Stimulated activated CD4-positive, alpha-beta T cell treated with anti-CD3 and anti-CD28 coated beads, Interleukin-12 subunit alpha, Interleukin-12 subunit beta, amount 100 ng/mL, for 48 hours (primary cell): Measurements from ENCODE around the gene SNCB.

ENCODE experiments used
- DNase-seq, 3 donors: peaks; one replicate each; pipeline ENCODE4 v3.0.0-alpha.2; 2020; ENCODE audit warnings: low read depth in 2 of 3, low spot score in 1 of 3

SNCB gene

DNA sequence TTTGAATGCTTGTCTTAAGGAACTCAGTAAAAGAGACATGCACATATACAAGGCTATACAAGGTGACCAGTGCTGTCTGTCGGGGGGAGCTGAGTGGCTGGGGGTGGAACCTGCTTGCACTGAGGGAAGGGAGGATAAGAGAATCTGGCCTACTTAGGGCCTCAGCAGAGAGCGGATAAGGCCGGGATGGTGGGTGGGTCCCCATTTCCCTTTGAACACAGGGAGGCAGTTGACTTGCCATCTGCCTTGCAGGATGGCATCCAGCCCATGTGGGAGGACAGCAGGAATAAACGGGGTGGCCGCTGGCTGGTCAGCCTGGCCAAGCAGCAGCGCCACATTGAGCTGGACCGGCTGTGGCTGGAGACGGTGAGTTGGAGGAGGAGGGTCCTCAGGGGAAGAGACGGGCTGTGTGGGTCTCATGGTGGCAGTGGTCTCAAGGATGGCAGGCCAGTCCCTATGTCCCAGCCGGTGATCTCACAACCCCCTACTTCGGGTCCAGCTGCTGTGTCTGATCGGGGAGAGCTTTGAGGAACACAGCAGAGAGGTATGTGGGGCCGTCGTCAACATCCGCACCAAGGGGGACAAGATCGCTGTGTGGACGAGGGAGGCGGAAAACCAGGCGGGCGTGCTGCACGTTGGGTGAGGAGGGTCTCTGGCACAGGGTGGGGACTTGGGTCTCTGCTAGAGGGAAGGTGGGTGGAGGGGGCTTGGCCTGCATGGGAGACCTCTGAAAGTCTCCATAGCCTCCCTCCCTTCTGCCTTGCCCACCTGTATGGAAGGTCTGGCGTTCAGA is 14.7 kb upstream of the SNCB start:
- DNase-seq, result no peak

DNA sequence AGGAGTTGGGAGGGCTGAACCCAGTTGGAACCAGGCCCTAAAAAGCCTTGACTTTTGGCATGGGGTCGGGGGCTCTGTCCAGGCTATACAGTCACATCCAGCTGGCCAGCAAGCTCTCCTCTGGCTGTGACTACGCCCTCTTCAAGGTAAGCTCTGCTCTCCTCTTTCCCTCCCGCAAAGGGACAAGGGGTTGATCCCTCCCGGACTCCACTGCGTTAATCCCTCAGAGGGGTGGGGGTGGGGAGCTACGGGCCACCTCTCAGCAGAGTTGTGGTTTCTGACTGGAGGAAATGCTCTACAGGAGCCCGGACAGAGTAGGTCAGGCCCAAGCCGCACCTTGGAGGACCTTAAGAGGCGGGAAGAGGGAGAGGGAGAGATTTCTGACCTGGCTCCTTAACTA is 14.0 kb upstream of the SNCB start:
- no peak for DNase-seq

DNA sequence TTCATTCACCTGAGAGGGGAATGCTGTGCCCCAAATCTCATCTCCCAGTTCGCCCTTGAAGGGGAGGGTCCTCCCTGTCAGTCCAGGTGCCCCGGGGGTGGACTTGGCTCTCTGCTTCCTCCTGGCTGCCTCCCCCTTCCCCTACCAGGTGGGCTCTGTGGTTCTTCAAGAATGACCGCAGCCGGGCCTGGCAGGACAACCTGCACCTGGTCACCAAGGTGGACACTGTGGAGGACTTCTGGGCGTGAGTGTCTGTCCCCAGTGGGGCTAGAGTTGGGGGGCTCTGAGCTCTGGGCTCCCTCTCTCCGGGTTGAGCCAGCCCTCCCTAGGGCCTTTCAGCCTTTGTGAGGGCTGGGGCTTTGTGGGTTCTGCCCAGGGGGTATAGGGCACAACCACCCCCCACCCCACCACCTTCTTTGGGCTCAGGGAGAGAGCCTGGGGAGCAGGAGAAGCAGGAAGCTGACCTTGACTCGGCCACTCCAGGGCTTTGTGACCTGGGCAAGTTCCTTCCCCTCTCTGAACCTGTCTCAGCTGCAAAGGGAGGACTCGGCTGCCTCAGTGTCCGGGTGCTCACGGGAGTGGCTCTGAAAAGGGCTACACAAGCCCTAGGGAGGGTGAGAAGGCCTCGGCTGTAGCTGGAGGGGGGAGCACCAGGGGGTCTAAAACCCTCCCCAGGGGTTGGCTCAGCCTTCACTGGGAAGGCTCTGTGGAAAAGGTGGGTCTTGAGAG is 13.3 kb upstream of the SNCB start:
- no peak for DNase-seq

DNA sequence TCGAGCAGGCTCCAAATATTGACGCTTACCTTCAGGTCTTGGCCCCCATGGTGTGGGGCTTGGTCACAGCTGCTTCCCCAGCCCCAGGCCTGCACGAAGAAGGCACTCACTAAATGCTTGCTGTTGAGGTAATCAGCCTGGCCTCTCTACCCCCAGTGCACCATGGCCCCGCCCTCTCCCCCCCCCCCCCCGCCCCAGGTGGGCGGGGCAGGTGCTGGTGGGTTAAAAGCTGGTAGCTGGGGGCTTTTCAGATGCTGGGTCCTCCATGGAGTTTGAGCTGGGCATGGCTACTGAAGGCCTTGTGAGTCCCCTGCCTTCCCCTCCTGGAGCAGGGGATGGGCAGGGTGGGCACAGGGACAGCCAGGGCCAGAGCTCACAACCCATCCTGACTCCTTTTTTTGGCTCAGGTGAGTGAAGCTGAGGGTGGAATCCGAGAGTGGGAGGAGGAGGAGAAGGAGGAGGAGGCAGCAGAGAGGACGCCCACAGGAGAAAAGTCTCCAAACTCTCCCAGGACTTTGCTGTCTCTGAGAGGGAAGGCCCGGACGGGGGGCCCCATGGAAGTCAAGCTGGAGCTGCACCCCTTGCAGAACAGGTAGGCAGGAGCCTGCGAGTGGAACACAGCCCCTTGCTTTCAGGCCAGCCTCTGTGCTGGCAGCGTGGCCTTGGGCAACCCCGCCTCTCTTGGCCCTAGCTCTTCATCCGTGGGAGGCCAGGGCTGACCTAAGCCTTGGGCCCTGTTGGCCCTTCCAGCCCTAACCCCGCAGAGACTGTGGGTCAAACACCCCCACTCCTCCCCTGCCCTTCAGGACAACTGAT is 12.5 kb upstream of the SNCB start:
- DNase-seq, result no peak

DNA sequence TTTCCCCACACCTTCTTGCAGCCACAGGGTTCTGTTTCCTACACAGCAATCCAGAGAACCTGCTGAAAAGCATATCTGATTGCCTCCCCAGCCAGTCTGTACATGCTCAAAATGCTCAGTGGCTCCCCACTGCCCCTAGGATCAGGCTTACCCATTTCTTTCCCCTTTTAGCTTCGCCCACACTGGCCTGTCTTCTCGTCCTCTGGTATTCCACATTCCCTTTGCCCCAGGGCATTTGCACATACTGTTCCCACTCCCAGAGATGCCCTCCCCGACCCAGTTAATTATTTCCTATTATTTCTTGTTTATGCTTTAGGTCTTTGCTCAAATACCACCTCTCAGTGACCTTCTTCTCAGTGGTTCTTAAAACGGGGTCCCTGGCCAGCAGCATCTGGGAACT is 10.3 kb upstream of the SNCB start:
- DNase-seq, result no peak

DNA sequence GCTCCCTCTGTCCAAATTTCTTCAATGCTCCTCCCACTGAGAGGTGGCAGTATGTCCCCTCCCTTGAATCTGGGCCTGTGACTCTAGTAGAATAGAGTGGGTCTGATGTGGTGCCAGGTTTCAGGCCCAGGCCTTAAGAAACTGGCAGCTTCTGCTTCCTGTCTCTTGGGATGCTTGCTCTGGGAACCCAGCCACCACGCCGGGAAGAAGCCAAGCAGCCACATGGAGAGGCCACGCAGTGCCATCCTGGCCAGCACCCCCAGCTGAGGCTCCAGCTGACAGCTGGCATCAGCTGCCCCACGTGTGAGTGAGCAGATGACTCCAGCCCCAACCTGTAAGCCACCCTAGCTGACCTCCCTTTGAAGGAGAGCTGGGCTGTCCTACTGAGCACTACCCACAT is 9.6 kb upstream of the SNCB start:
- no peak for DNase-seq

DNA sequence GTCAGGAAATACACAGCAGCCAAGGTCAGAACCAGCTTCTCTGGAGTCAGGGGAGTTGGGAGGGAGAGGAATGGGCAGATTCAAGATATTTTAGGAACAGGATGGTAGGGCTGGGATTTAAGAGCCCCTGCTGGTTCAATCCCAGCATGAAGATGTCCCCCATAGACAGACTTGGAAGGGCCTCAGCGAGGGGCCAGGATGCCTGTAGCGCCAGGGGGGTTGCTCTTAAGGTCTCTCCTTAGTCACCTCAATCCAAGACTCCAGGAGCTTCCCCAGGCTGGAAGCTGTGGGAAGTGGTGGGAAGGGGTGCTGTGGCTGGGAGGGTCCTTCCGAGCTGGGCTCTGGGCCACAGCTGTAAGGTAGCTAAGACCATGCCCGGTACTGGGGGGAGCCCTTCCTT is 8.9 kb upstream of the SNCB start:
- DNase-seq, result no peak

DNA sequence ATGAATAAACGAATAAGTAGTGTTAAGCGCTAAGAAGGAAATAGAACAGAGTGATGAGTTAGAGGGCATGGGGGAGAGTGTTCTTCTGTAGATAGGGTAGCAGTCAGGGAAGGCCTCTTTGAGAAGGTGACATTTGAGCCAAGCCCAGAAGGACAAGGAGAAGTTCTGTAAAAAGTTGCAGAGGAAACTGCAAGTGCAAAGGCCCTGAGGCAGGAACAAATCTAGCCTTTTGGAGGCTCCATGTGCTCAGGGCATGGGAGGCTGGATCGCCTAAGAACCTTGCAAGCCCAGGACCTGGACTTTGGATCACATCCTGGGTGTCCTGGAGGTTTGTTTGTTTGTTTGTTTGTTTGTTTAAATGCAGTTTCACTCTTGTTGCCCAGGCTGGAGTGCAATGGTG is 8.1 kb upstream of the SNCB start:
- no peak for DNase-seq

DNA sequence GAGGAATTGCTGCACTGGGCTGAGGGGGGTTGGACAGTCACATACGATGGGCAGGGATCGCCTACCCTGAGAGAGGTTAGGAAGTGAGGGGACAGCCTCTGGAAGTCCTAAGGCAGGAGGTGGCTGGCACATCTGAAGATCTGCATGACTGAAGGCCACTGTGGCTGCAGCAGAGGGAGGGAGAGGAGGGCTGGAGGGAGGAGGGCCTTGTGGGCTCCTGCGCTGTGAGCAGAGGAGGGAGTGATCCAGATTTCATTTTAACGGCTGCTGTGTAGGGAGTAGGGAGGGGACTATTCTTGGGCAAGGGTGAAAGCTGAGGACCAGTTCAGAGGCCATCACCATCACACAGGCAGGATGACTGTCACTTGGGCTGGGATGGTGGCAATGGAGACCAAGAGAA is 7.2 kb upstream of the SNCB start:
- no peak for DNase-seq

DNA sequence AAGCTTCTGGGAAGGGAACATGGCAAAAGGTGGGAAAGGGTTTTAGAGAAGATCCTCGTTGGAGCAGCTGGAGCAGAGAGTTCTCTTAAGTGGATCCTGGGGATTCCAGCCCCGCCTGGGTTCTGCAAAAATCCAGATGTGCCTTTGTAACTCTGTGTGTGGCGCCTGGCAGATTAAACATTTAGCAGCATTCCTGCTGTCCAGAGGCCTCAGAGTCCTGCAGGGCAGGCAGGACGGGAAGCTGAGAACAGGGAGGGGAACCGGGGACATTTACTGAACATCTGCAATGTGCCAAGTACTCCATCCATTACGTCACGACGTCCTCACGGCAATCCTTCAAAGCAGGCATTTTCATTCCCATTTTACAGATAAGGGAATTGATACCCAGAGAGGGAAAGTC is 6.1 kb upstream of the SNCB start:
- no peak for DNase-seq

DNA sequence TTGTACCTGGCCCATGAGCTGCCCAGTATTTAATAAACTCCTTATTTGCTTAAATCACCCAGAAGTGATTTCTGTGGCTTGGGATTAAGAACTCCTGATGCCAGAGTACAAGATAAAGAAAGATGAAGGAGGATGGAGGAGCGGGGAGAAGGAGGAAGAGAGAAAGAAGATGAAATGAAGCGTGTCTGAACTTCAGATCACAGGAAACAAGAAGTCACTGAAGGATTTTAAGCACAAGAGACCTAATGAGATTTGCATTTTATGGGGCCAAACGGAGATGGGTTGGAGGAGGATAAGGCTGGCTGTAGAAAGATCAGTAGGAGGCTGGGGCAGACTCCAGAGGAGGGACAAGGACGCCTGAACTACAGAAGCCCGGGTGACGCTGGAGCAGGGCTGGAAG is 3.3 kb upstream of the SNCB start:
- no peak for DNase-seq

DNA sequence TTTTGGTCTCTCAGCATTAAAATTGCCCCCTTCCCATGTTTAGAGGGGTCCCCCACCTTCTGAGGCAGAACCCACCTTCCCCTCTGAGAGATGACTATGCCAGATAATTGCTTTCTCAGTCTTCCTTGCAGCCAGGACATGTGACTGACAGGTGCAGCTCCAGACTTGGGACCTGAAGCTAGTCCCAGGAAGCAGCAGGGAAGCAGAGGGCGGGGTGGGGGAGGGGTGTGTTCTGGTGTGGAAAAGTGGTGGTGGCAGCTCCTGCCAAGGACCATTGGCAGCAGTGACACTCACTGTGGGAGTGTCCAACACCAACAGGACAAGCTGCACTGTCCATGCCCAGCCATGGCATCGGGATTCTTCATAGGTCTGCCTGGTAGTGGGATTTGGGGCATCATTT is 2.4 kb upstream of the SNCB start:
- DNase-seq, result no peak

DNA sequence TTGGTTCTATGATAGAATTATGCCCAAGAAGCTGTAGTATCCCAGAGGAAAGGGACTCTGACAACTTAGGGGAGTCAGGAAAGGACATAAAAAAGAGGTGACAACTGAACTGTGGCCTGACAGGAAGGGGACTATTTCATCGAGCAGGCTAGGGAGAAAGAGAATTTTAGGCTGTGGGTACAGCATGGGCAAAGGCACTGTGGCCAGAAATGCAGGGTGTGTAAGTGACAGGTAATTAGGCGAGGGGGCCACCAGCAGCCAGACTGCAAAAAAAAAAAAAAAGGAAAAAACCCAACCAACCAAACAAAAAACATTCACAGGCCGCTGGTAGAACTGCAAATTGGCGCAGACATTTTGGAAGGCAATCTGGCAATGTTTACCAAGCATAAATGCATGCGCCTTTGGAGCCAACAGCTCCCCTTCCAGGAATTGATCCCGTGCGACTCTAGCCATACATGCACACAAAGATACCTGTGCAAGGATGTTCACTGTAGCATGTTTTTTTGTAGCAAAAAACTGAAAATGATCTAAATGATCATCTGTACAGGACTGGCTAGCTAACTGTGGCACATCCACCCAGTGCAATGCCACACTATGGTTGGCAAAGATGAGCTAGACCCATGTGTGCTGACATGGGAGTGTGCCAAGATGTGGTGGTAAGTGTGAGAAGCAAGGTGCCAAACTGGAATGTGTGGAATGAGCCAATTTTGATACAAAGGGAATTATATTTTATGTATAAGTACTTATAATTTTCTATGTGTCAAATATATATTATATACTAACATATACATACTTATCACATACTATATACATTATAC is 1.3 kb upstream of the SNCB start:
- no peak for DNase-seq

DNA sequence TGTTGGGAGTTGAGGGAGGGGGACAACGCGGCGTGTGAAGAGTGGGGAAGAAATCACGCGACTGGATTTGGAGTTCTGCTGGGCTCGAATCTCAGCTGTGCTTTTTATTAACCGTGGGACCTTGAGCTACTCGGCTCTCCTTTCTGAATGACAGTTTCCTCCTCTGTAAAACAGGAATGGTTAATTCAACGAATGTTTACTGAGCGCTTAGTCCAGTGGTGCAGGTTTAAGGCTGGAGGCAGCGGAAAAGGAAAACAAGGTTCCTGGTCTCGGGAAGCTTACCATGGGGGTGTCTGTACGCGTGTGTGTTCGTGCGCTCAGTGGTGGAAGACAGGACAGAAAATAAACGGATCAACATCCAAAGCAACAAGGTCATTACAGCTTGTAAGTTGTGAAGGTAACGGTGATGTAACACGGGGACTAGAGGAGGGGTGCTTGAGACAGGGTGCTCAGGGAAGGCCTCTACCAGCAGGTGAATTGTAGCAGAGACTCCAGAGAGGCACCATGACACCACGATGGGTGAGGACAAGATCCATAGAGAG is 418 bp upstream of the SNCB start:
- no peak for DNase-seq

DNA sequence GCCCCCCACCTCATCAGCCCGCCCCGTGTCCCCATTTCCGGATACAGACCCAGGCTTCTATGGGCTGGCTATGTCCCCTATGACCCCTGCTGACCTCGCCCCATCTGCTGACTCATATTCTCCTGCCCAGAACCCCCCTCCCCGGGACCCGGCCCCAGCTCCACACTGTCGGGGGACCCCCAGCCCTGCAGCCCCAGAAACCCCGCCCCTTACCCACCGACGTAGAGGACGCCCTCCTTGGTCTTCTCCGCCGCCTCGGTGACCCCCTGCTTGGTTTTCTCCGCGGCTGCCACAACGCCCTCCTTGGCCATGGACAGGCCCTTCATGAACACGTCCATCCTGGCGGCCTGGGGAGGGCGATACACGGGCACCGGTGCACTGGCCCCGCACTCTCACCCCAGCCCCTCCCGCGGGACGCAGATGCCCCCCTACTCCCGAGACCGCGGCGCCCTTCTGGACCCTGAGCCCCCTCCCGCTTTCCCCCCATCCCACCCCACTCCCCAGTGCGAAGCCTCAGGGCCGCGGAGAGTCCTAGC is 949 bp downstream of the SNCB start:
- DNase-seq, result no peak

DNA sequence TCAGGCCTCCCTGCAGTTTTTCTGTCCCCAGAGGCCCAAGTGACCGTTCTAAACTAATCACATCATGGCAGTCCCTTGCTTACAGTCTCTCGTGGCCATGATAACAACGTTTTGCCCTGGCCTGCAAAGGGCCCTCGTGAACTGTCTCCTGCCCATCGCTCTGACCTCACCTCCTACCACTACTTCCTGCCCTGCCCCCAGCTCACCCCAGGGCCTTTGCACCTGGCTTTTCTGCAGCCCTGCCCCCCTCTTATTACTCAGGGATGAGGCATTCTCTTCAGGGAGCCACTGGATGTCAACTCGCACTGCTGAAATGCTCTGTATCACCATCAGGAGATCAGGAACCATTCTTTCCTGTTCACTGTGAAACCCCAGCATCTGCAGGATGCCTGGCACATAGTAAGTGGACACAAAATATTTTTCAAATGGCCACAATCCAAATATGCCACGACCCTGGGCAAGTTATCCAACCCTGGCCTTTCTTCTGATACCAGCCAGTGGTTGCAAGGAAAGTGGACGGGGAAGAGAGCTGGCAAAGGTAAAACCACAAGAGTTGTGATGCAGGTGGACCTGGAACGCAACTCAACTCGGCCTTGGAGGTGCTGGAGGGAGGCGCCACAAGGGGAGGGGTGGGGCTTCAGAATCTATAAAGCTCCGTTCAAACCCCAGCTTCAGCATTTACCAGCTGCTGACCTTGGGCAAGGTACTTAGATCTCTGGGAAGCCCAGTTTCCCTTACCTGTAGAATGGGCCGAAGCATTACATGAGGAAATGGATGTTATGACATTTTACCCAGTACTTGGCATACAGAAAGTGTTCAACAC is 1.7 kb downstream of the SNCB start:
- no peak for DNase-seq

DNA sequence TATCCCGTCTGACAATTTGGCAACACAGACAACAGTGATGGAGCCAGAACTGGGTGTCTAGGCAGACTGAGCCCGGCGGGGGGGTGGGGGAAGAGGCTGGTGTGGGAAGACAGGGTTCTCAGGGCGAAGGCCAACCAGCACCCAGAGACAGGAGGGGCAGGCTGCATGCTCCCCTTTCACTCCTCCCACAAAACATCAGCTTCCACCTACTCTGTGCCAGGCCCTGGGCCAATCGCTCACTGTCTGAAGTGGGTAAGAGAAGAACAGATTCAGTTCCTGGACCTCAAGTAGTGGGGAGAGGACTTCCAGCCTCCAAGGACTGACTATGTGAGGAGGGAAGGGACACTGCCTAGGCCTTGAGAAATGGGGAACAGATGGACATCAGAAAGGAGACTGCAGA is 2.8 kb downstream of the SNCB start:
- no peak for DNase-seq

DNA sequence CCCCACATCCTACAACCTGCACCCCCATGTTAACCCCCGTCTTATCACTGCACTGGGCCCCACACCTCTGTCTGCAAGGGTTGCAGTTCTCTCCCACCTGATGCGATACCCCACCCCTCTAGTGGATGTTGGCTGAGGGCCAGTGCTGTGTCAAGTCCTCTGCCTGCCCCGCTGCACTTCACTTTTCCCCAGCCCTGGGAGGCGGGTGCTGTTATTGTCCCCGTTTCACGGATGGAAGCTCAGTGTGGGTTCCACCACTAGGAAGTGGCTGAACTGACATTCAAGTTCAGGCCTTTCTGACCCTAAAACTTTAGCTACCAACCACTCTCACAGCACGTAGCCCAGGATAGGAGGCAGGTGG is 3.5 kb downstream of the SNCB start:
- no peak for DNase-seq

DNA sequence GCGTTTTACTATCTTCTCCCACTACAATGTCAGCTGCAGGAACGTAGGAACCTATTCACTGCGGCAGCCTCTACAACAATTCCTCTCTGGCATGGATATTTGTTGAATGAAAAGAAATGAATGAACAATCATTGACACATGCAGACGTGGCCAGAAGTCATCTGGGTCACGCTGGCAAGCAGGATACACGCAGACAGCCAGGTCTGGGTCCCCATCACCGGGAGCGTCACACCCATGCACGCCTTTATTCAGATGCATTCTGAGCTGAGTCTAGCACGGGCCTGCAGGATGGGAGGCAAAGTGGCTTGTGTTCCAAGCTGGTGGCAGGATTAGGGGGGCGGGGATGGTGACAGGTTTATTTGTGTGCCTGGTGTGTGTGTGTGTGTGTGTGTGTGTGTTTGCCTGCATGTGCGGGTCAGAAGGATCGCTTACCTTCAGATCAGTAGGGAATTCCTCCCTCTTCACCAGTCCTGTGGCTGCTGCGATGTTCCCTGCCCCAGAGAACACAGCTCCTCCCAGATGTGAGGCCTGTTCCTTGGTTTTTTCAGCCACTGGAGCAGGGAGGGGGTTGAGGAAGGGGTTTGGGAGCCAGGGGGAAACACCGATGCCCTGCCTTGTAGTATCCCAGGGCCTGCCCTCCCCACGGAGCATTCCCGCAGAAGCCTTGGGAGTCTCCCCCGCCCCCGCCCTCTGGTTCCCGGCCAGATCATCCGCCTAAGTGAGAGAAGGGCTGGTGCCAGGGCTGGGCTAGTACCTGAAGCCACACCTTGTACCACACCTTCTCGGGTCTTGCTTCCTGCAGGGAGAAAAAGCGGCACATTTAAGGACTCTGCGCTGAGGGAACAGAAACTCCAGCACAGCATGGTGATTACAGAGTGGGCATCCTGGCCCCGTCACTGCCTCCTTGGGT is 4.1 kb downstream of the SNCB start:
- no peak for DNase-seq
